Neural crest cell (in vitro differentiated cells): ENCODE results near the gene CAVIN2. TPM values are rescaled to one million over a fixed set of nuclear protein-coding genes. Genes with fewer than 3 reads are reported as not detected.

Experiments used
- DNase-seq: peaks from one replicate; pipeline ENCODE4 v3.0.0; 2021; ENCODE audit warnings: low read depth, mixed read lengths, low spot score
- H3K27ac Mint-ChIP-seq: one replicate; pipeline ENCODE4 v1.8.0; 2021; ENCODE audit warnings: mild to moderate bottlenecking, mixed read lengths; ENCODE audit not compliant: unreplicated experiment
- H3K27me3 Mint-ChIP-seq: 2 replicates; pipeline ENCODE4 v1.8.0; 2021; ENCODE audit warnings: low read depth, mild to moderate bottlenecking, mixed read lengths
- H3K36me3 Mint-ChIP-seq: 2 replicates; pipeline ENCODE4 v1.8.0; 2021; ENCODE audit warnings: low read depth, mild to moderate bottlenecking, mixed read lengths
- H3K4me1 Mint-ChIP-seq: 2 replicates; pipeline ENCODE4 v1.8.0; 2021; ENCODE audit warnings: mixed read lengths
- H3K4me3 Mint-ChIP-seq: one replicate; pipeline ENCODE4 v1.8.0; 2021; ENCODE audit warnings: mild to moderate bottlenecking, mixed read lengths
- H3K9me3 Mint-ChIP-seq: 2 replicates; pipeline ENCODE4 v1.8.0; 2021; ENCODE audit warnings: mixed read lengths
- total RNA-seq: library from RNA; stranded (reverse); gene quantifications from 2 replicates; pipeline ENCODE4 v1.2.1, GENCODE V29; 2021
- TF ChIP-seq, protein P1 (sequence below): fragments of 200-600 bp; sonication (generic); conservative IDR thresholded peaks from 2 replicates; pipeline ENCODE4 v1.5.0; 2021; ENCODE audit warnings: antibody characterized with exemption, mild to moderate bottlenecking

CAVIN2 gene
- total RNA-seq, 1 donor from 2014 or later = not detected

DNA sequence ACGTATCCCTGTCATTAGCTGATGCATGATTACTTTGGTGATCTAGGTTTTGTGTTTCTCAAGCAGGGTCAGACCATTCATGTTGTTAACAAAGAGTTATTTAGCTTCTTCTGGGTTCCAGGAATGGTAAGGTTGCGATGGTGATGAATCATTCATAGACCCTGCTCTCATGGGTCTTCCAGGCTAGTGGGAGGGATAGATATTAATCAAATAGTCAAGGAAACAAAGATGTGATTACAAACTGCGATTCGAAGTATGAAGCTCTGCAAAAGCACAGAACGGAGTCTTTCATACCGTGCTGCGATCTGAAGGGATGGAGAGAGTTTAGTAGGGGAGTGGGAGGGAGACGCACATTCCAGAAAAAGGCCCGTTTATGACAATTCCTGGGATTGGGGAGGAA lies 42.1 kb downstream of the CAVIN2 start:
- no peak overlapping the region for H3K4me3 Mint-ChIP-seq
- no peaks in the 10 kb centered on the region for H3K27me3 Mint-ChIP-seq
- no peak overlapping the region for H3K27ac Mint-ChIP-seq
- peaks cover 5% of the 10 kb centered on the region for H3K4me1 Mint-ChIP-seq
- no peaks in the 10 kb centered on the region for H3K9me3 Mint-ChIP-seq
- no peak for DNase-seq
- TF ChIP-seq, protein P1, sequence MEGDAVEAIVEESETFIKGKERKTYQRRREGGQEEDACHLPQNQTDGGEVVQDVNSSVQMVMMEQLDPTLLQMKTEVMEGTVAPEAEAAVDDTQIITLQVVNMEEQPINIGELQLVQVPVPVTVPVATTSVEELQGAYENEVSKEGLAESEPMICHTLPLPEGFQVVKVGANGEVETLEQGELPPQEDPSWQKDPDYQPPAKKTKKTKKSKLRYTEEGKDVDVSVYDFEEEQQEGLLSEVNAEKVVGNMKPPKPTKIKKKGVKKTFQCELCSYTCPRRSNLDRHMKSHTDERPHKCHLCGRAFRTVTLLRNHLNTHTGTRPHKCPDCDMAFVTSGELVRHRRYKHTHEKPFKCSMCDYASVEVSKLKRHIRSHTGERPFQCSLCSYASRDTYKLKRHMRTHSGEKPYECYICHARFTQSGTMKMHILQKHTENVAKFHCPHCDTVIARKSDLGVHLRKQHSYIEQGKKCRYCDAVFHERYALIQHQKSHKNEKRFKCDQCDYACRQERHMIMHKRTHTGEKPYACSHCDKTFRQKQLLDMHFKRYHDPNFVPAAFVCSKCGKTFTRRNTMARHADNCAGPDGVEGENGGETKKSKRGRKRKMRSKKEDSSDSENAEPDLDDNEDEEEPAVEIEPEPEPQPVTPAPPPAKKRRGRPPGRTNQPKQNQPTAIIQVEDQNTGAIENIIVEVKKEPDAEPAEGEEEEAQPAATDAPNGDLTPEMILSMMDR = no peak
- H3K36me3 Mint-ChIP-seq = no peaks in the 10 kb centered on the region

DNA sequence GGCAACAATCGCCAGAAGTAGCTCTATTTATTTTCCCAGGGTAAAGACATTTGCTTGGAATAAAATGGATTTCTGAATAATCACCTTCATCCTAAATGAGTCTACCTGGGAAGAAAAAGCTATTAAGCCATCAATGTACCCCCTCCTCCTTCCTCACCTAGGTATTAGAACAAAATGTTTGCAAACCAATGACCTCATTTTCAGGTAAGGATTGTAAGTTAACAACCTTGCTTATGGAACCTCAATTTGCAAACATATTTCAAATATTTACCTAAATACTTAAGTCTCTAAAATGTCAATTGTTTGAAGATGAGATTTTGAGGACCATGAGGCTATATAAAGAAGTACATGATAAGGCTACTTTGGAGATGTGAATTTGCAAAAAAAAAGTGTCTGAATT lies 43.9 kb downstream of the CAVIN2 start:
- no peaks in the 10 kb centered on the region for H3K27me3 Mint-ChIP-seq
- no peak for DNase-seq
- H3K36me3 Mint-ChIP-seq = no peaks in the 10 kb centered on the region
- H3K9me3 Mint-ChIP-seq = peaks cover 3% of the 10 kb centered on the region
- peaks cover 5% of the 10 kb centered on the region for H3K4me1 Mint-ChIP-seq
- TF ChIP-seq, protein P1 = no peak
- no peak overlapping the region for H3K27ac Mint-ChIP-seq
- no peak overlapping the region for H3K4me3 Mint-ChIP-seq

DNA sequence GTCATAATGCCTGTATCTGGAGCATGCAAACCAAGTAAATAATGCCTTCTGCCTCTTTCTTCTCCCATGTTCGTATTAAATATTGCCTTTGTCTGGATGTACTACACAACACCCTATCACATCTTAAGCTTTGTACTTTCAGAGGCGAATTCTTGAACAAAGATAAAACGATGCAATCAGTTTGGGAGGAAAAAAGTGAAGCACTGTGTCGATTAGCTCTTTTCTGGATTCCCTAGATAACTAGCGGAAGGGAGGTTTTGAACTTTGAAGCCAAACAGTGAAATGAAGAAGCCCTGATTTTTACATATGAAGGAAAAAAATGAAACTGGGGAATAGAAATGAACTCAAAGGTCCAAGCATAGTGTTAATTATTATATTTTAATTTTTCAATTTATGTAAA lies 44.7 kb downstream of the CAVIN2 start:
- TF ChIP-seq, protein P1 = no peak
- Mint-ChIP-seq H3K36me3 (no peaks in the 10 kb centered on the region), H3K27me3 (no peaks in the 10 kb centered on the region), H3K9me3 (peaks cover 3% of the 10 kb centered on the region), H3K27ac (no peak overlapping the region), H3K4me3 (no peak overlapping the region), H3K4me1 (peaks cover 5% of the 10 kb centered on the region)
- no peak for DNase-seq

DNA sequence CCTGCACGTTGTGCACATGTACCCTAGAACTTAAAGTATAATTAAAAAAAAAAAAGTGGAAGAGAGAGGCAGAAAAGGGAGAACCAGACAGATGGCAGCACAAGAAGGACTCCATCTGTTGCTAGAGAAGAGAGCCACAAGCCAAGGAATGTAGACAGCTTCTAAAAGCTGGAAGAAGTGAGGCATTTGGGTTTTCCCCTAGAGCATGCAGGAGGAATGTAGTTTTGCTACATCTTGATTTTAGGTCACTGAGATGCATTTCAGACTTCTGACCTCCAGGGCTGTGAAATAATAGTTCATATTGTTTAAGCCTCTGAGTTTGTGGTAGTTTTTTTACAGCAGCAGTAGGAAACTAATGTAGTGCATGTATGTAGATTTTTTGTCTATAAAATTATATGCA lies 46.0 kb downstream of the CAVIN2 start:
- Mint-ChIP-seq H3K36me3 (no peaks in the 10 kb centered on the region), H3K27me3 (no peaks in the 10 kb centered on the region), H3K27ac (no peak overlapping the region), H3K4me1 (peaks cover 5% of the 10 kb centered on the region), H3K4me3 (no peak overlapping the region), H3K9me3 (peaks cover 3% of the 10 kb centered on the region)
- no peak for DNase-seq
- TF ChIP-seq, protein P1 = no peak

DNA sequence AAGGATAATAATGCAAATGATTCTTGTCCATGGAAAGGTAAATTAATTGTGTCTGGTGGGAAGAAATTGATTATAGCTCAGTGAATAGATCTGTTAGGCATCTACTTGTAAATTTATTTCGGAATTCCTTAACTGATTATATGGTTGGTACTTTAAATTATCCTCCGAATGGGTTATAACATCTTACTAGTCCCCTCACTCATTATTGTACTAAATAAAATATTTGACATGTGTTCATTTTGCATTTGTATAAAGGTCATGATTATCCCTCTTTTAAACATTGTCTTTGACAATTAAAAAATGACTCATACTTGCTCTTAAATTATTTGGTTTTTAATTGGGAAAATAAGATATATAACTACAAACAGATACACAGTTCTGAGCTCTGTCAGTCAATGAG lies 47.4 kb downstream of the CAVIN2 start:
- TF ChIP-seq, protein P1 = no peak
- H3K4me3 Mint-ChIP-seq = no peak overlapping the region
- no peaks in the 10 kb centered on the region for H3K36me3 Mint-ChIP-seq
- DNase-seq = no peak
- H3K27me3 Mint-ChIP-seq = no peaks in the 10 kb centered on the region
- no peaks in the 10 kb centered on the region for H3K4me1 Mint-ChIP-seq
- peaks cover 3% of the 10 kb centered on the region for H3K9me3 Mint-ChIP-seq
- no peak overlapping the region for H3K27ac Mint-ChIP-seq
